Measurements from ENCODE around the gene ABHD8.

The ABHD8 gene

DNA sequence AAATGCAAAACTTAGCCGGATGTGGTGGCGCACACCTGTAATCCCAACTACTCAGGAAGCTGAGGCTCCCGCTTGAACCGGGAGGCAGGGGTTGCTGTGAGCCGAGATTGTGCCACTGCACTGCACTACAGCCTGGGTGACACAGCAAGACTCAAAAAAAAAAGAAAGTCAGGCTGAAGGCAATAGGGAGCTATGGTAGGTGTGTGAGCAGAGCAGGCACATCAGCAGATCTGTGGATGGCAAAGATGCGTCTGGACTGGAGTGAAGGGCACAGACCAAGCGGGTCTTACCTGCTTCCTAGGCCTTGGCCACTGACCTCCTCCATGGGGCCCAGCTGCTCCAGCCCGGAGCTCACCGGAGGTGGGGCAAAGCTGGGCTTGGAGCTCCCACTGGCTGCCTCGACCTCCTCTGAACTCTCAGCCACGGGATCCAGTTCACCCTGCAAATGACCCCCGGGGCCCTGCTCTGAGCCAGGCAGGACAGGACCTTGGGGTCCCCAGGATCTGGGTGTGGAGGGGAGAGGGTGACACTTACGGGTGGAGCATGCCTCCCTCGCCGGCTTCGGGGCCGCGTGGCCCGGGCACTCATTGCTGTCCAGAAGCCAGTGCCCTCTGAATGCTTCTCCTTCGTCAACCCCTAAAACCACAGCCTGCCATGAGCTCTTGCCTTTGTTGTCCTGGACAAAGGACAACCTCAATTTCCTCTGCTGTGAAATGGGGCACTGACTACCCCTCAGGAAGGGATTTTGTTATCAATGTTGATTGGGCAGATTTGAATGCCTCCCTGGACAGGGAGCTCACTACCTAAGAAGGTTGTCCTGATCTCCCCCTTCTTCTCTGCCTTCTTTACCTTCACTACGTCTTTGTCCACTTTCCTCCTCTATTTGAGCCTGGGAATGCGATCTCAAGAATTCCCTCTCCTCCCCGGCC is 39.2 kb downstream of the ABHD8 start:
- ATAC-seq = no peak

GRCh38 chr19:17262557-17262956 is 40.7 kb downstream of the ABHD8 start:
- ATAC-seq = no peak

GRCh38 chr19:17260842-17261325 is 42.3 kb downstream of the ABHD8 start:
- peak; percentile 98 to 99 for ATAC-seq

GRCh38 chr19:17259934-17260333 is 43.3 kb downstream of the ABHD8 start:
- ATAC-seq = no peak

- no peak for ATAC-seq
Observed at GRCh38 chr19:17259118-17259780, 44.0 kb downstream of the ABHD8 start.

- no peak for ATAC-seq
Observed at GRCh38 chr19:17256130-17256529, 47.1 kb downstream of the ABHD8 start.

GRCh38 chr19:17255150-17255621 is 48.0 kb downstream of the ABHD8 start:
- ATAC-seq = no peak

- ATAC-seq = no peak
Observed at GRCh38 chr19:17254636-17255035, 48.6 kb downstream of the ABHD8 start.

GRCh38 chr19:17249887-17250548 is 53.2 kb downstream of the ABHD8 start:
- no peak for ATAC-seq

DNA sequence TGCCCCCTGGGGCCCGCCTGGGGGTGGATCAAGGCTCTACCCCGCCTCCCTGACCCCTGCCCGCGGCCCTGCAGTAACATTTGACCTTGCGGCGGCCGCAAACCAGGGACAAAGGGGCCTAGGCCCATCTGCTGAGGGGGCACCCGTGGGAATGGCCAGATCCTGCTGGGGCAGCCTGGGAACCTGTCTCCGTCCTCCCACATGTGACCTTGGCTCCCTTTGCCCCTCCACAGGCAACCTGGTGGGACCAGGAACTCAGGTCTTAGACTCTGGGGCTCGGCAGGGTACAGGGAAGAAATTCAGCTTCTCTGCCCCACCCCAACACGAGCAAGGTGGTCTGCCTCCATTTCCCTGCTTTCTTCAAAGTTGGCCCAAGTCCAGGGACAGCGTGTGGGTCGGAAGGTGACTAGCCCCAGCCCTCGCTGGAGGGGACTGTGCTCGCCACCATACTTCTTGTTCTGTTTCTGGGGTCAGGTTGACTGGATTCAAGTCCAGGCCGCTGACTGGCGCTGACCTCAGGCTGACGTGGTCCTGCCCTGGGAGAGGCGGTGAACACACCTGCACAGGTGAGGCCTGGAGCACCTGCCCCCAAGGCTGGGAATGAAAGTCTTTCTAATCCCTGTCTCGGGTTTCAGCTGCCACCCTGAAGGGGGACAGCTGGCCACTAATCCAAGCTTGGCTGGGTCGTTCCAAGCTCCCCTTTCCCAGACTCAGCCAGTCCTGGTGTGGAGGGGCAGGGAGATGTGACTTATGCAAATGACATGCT is 55.0 kb downstream of the ABHD8 start:
- no peak for ATAC-seq

DNA sequence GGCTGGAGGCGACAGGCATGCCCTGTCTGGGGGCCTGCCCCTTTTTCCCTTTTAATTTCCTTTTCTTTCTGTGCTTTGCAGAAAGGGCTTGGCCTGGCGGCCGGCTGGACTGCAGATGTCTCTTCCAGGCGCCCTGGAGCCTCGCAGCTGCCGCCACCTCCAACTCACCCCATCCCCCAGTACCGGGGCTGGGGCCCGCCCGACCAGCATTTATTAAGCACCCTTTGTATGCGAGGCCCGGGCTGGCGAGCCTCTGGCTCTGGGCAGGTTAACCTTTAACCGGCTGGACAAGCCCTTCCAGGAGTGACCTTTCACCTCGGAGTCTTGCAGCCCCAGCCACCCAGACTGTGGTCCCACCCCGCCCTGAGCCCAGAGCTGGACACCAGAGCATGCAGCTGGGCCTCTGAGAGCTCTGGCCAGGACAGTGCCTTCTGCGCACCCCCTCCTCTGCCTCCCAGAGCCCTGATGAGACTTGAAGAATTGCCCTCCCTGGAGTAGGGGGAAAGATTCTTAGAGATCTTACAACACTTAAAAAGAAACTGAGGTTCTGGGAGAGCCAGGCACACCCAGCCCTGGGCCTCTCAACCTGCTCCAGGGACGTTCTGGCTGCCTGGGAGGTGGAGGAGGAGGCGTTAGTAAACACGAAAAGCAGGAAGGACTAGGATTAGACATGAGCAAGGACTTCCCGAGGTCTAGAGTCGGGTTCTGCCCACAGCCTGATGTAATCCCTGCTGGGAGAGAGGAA is 56.4 kb downstream of the ABHD8 start:
- ATAC-seq = no peak

- ATAC-seq = peak in 1 of 2 donors; percentile 5
Observed at GRCh38 chr19:17245535-17245984, 57.7 kb downstream of the ABHD8 start, which contains the start of gene NR2F6. NR2F6 (minus strand) TSS chr19:17245919; CDS start chr19:17245220, 699 bp downstream.

- no peak for ATAC-seq
Observed at GRCh38 chr19:17244618-17245534, 58.3 kb downstream of the ABHD8 start.

DNA sequence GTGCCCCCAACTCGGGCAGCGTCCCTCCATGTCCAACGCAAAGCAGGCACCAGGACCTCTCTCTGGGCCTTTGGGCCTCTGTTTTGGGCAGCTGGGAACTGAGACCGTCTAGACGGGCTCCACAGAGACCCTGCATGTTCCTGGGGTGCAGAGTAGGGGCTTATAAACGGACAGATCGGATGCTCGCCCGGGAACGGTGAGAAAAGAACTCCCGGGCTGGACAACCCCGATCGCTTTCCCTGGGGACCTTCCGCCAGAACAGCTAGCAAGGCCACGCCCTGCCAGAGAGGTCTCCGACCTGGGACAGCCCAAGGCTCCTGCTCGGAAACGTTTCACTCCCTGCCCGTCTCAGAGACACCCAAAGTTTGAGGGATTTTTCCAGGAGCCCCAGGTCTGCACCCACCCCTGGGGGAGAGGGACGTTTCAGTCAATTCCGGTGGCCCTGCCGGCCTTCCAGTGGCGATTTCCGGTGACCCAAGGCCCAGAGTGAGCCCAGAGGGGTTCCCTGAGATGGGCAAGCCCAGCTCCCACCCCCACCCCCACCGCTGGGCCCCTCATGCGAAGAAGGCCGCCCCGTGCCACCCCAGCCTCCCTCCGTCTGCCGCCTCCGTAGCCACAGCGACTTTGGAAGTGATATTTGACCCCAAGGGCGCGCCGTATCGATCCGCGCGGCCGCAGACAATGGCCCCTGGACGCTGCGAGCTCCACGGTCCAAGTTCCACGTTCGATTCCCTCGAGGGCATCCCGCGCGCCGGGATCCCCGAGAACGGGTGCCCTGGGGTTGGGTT is 59.2 kb downstream of the ABHD8 start:
- ATAC-seq = no peak

GRCh38 chr19:17243211-17243829 is 59.9 kb downstream of the ABHD8 start:
- ATAC-seq = no peak

DNA sequence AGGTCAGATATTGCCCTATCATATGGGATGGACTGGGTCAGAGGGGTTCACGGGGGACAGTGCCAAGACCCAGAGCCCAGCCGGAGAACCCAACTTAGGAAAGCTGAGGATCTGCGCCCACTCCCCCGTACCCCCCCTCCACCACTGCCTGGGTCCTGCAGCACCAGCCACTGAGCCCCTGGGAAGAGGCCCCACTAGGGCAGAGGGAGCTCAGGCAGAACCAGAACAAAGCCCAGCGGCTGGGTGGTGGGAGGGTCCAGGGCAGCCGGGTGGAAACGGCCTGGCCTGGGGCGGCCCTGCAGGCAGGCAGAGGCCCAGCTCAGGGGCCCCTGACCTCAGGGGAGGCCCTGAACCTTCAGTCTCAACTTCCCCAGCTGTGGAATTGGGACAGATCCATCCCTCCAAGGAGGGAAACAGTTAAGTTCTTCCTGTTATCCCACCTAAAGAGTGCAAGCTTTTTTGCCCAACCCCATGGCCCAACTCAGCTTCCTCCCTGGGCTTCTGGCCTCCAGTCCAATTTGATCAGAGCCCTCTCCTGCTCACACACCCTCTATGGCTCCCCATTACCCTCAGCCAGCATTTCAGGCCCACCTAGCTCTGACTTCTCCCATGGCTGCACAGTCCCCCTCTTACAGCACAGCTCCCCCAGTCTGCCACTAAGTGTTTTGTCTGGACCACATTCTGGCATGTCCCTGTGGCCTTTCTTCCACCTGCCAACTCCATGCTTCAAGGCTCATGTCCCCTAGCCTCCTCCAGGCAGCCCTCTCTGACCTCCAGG is 60.6 kb downstream of the ABHD8 start:
- no peak for ATAC-seq

All from activated CD4-positive, CD25-positive, alpha-beta regulatory T cell treated with anti-CD3 and anti-CD28 coated beads, Interleukin-2, amount 50 U/mL, for 24 hours (primary cell).